Measurements from ENCODE around the gene SCN2B. TPM values are rescaled to one million over a fixed set of nuclear protein-coding genes. Genes with fewer than 3 reads are reported as not detected.

Gene SCN2B
- total and polyA plus RNA-seq, 2 of the 4 experiments (the other 2 are of a cell fraction): under 0.01 to 0.05 TPM

DNA sequence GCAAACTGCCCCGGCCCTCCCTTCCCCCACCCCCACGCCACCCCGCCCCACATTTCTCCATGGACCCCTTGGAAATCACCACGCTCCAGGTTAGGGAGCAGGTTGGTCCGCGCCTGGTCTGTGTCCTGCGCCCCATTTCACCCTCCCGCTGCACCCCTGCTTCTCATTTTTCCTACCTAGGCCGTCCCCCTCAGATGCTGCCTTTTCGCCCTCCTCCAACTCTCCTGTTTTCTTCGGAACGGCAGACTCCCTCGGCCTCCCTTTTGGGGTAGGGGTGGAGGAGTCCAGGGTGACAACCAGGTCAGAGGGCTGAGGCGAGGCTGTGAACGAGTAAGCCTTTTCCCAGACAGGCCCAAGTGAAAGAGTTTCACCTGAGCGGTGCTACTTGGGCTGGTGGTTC, 22.9 kb downstream of the SCN2B start:
- no peak overlapping the region for H2BK5ac ChIP-seq (ENCODE audit: low read depth, low read length, poor library complexity, severe bottlenecking)
- H3K9me3 ChIP-seq (ENCODE audit: control insufficient read depth, insufficient read depth, low read length): no peaks in the 10 kb centered on the region
- WGBS, 2 experiments (ENCODE audit: extremely low coverage in 2 of 2, insufficient read length in 1 of 2): 10% methylated on average over 2 of the region's 16 CpGs; no CpG with 5 or more reads in 1 of the 2 experiments
- no peak for ATAC-seq (ENCODE audit: low read depth)
- H3K4me1 ChIP-seq (ENCODE audit: control insufficient read depth, insufficient read depth, low read length): no peaks in the 10 kb centered on the region; the same call in 1 of the 2 replicates
- ChIA-PET CTCF (no interaction called here), POLR2A (ENCODE audit: unreplicated experiment) (interaction anchor here (0.6 kb wide), 1 partner anchor 11 kb away, joined by 5 read pairs; no protein-coding TSS in a partner anchor)
- intact Hi-C loops (cut with micrococcal nuclease) (no loop called here), in situ Hi-C loops (cut with MboI; ENCODE audit: low sequenced_read_pairs) (no loop called here), dilution Hi-C loops (cut with HindIII; ENCODE audit: low sequenced_read_pairs, unreplicated experiment) (no loop called here)
- no peak for DNase-seq
- no TSS peak for BruUV-seq (replicated peaks)
- no peaks in the 10 kb centered on the region for H3K9me1 ChIP-seq (ENCODE audit: insufficient read depth, low read length)
- no peak overlapping the region; the same call in 1 of the 2 replicates for H3K4me2 ChIP-seq (ENCODE audit: low read depth, low read length)
- H3K18ac ChIP-seq (ENCODE audit: low read depth, low read length): no peak overlapping the region
- H2BK120ac ChIP-seq (ENCODE audit: low read depth, low read length): no peak overlapping the region
- no peak overlapping the region for H3K27ac ChIP-seq (ENCODE audit: insufficient read depth, low read length)
- H3K14ac ChIP-seq (replicated peaks; ENCODE audit: low read depth, low read length): no peak overlapping the region
- H2AFZ ChIP-seq (replicated peaks; ENCODE audit: low read length, poor library complexity): peak overlapping the region; percentile 8
- no peak overlapping the region for H4K8ac ChIP-seq (ENCODE audit: low read depth in 2 of 2, low read length in 2 of 2)
- H2AK9ac ChIP-seq (replicated peaks; ENCODE audit: low read depth, low read length, poor library complexity): peak overlapping the region; percentile 31
- H2BK15ac ChIP-seq (ENCODE audit: low read depth, low read length): no peak overlapping the region
- no peaks in the 10 kb centered on the region for H4K20me1 ChIP-seq (ENCODE audit: insufficient read depth, low read length)
- H3K23ac ChIP-seq (ENCODE audit: low read depth, low read length): no peak overlapping the region; the same call in 1 of the 2 replicates
- no peak overlapping the region; the same call in 1 of the 2 replicates for H2BK20ac ChIP-seq (ENCODE audit: low read depth, low read length)
- H4K91ac ChIP-seq (ENCODE audit: insufficient read depth, low read depth, low read length): no peak overlapping the region
- no peak for TF ChIP-seq POLR2A (IDR thresholded peaks at IDR 0.05; ENCODE audit: low read depth, low read length)
- TF ChIP-seq, protein P1, sequence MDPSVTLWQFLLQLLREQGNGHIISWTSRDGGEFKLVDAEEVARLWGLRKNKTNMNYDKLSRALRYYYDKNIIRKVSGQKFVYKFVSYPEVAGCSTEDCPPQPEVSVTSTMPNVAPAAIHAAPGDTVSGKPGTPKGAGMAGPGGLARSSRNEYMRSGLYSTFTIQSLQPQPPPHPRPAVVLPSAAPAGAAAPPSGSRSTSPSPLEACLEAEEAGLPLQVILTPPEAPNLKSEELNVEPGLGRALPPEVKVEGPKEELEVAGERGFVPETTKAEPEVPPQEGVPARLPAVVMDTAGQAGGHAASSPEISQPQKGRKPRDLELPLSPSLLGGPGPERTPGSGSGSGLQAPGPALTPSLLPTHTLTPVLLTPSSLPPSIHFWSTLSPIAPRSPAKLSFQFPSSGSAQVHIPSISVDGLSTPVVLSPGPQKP (IDR thresholded peaks at IDR 0.05; ENCODE audit: borderline replicate concordance, low read depth, low read length): no peak
- no peak for TF ChIP-seq RAD21 (IDR thresholded peaks at IDR 0.05; ENCODE audit: low read length)
- TF ChIP-seq MAFK (IDR thresholded peaks at IDR 0.05; ENCODE audit: low read depth, low read length): no peak
- no peaks in the 10 kb centered on the region for H3K79me1 ChIP-seq (ENCODE audit: low read depth in 1 of 2, low read length in 2 of 2)
- H3K27me3 ChIP-seq (ENCODE audit: control insufficient read depth, insufficient read depth, low read length): peaks cover 79% of the 10 kb centered on the region
- no peaks in the 10 kb centered on the region for H3K36me3 ChIP-seq (ENCODE audit: control insufficient read depth, insufficient read depth, low read length)
- no peak overlapping the region for H3K56ac ChIP-seq (ENCODE audit: extremely low read depth, insufficient read depth, low read length)
- no peak overlapping the region for H2AK5ac ChIP-seq (ENCODE audit: low read depth, low read length)
- no peak overlapping the region for H4K5ac ChIP-seq (ENCODE audit: low read depth, low read length)
- H3K4ac ChIP-seq (ENCODE audit: low read depth, low read length): no peak overlapping the region
- H3K4me3 ChIP-seq (ENCODE audit: insufficient read depth, low read depth, low read length): no peak overlapping the region
- H3K9ac ChIP-seq (ENCODE audit: low read depth, low read length): no peak overlapping the region

Data from IMR-90 (cell line).